ENCODE results near the gene HERC2. TPM values are rescaled to one million over a fixed set of nuclear protein-coding genes. Genes with fewer than 3 reads are reported as not detected.

The HERC2 gene
- total and polyA plus RNA-seq, 2 donors (not counting 3 experiments of a cell fraction or from before 2014, with no cell fraction given): 46.1 to 83.9 TPM

- FAIRE-seq (no peak), DNase-seq (ENCODE audit: low read depth, low spot score) (no peak)
- BruUV-seq (replicated peaks): no TSS peak
- Histone ChIP-seq H3K4me3 (replicated peaks in 1 of 3; ENCODE audit: insufficient read depth in 1 of 3, low read depth in 1 of 3, low read length in 3 of 3) (no peak overlapping the region), H3K9me1 (replicated peaks; ENCODE audit: control insufficient read depth, extremely low read depth, insufficient read depth, low read length) (no peaks in the 10 kb centered on the region), H3K4me2 (ENCODE audit: insufficient read depth, low read length) (no peak overlapping the region), H3K27me3 (ENCODE audit: control insufficient read depth in 2 of 2, insufficient read depth in 2 of 2, low read length in 2 of 2) (no peaks in the 10 kb centered on the region), H3K79me2 (ENCODE audit: control insufficient read depth, insufficient read depth, low read length) (no peaks in the 10 kb centered on the region), H3K27ac (ENCODE audit: insufficient read depth, low read depth, low read length) (no peak overlapping the region), H3K9ac (replicated peaks; ENCODE audit: extremely low read depth, insufficient read depth, low read length) (no peak overlapping the region), H3K9me3 (replicated peaks; ENCODE audit: control insufficient read depth, insufficient read depth, low read length) (no peaks in the 10 kb centered on the region), H4K20me1 (replicated peaks; ENCODE audit: control insufficient read depth, extremely low read depth, insufficient read depth, low read length) (no peaks in the 10 kb centered on the region), H2AFZ (ENCODE audit: low read depth, low read length) (no peak overlapping the region), H3K4me1 (ENCODE audit: control insufficient read depth, extremely low read depth, insufficient read depth, low read length) (no peaks in the 10 kb centered on the region), H3K36me3 (ENCODE audit: control insufficient read depth in 2 of 2, extremely low read depth in 1 of 2, insufficient read depth in 2 of 2, low read length in 2 of 2) (peaks cover 7 to 16% of the 10 kb centered on the region in 2 experiments)
- intact Hi-C loops (cut with micrococcal nuclease) (no loop called here), dilution Hi-C loops (cut with MboI; ENCODE audit: extremely low pct_ligation_motif_present, low sequenced_read_pairs) (no loop called here)
- no peak for TF ChIP-seq EZH2 (IDR thresholded peaks at IDR 0.05; ENCODE audit: borderline replicate concordance, low read depth, low read length, severe bottlenecking)
- TF ChIP-seq CTCF (IDR thresholded peaks at IDR 0.05; ENCODE audit: extremely low read depth in 1 of 2, insufficient read depth in 1 of 2, low read depth in 1 of 2, low read length in 2 of 2): no peak
- TF ChIP-seq POLR2AphosphoS5 (IDR thresholded peaks at IDR 0.05; ENCODE audit: insufficient read depth, low read depth, low read length): no peak
- no peak for TF ChIP-seq FOS (IDR thresholded peaks at IDR 0.05; ENCODE audit: borderline replicate concordance, insufficient read depth, low read length)
- TF ChIP-seq MYC (IDR thresholded peaks at IDR 0.05; ENCODE audit: low read depth, low read length): no peak
- TF ChIP-seq POLR2A (IDR thresholded peaks at IDR 0.05; ENCODE audit: low read depth, low read length): no peak
- TF ChIP-seq GATA2 (IDR thresholded peaks at IDR 0.05; ENCODE audit: insufficient read depth, insufficient read length, low read depth, low read length): no peak
- TF ChIP-seq JUN (IDR thresholded peaks at IDR 0.05; ENCODE audit: borderline replicate concordance, insufficient read depth, insufficient read length, low read depth): no peak
- TF ChIP-seq, protein P1, sequence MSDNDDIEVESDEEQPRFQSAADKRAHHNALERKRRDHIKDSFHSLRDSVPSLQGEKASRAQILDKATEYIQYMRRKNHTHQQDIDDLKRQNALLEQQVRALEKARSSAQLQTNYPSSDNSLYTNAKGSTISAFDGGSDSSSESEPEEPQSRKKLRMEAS (IDR thresholded peaks at IDR 0.05; ENCODE audit: insufficient read depth, insufficient read length): no peak
- ChIA-PET POLR2A (no interaction called here), CTCF (interaction anchor here (0.7 to 1.1 kb wide), 2 partner anchors 12 to 148 kb away, joined by 3 to 6 read pairs; no protein-coding TSS in a partner anchor)
Observed at GRCh38 chr15:28273873-28274610, 47.9 kb downstream of the HERC2 start.
